ENCODE results near the gene LRP5.
A peak's percentile ranks its signal among the peaks of the same experiment; 100 is the strongest.
"Not testable (repeated sequence)": the region's sequence is repeated elsewhere in the genome, so short reads cannot be mapped to it uniquely, and the experiment has no call there.

Gene LRP5

DNA sequence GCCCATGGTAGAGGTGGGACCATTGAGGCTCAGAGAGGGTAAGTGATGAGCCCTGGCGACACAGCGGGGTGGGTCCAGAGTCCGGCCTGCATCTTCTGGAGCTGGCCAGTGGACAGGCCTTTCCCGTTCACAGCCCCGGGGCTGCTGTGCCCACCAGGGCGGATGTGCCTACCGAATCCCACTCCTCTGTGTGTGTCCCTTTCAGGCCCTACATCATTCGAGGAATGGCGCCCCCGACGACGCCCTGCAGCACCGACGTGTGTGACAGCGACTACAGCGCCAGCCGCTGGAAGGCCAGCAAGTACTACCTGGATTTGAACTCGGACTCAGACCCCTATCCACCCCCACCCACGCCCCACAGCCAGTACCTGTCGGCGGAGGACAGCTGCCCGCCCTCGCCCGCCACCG is 136.2 kb downstream of the LRP5 start:
- DNase-seq (ENCODE audit: low read depth, low spot score) = no peak
- H3K27ac ChIP-seq = no peak overlapping the region

DNA sequence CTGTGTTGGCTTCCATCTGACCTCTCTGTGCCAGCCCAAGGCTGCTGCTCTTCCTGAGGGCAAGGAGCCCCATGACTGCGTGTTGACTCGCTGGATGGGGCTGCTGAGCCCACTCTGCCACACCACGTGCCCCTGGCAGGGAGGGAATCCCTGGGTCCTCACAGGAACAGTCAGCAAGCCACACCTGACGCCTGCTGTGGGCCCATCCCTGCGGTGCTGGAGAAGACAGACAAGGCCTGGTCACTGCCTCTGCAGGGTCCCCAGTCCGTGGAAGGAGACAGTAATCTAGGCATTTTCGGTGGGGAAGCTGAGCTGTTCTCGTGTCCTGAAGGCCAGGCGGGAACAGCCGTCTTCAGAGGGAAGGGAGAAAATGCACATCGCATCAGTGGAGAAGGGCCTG is 137.6 kb downstream of the LRP5 start:
- no peak for DNase-seq (ENCODE audit: low read depth, low spot score)
- H3K27ac ChIP-seq = no peak overlapping the region

DNA sequence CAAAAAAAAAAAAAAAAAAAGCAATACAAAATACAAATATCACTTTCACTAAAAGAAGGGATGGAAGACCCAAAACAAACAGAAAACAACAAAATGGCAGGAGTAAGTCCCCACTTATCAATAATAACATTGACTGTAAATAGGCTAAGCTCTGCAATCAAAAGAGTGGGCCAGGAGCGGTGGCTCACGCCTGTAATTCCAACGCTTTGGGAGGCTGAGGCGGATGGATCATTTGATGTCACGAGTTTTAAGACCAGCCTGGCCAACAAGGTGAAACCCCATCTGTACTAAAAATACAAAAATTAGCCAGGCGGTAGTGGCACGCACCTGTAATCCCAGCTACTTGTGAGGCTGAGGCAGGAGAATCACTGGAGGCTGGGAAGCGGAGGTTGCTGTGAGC is 138.3 kb downstream of the LRP5 start:
- no peak for DNase-seq (ENCODE audit: low read depth, low spot score)
- no peak overlapping the region for H3K27ac ChIP-seq

DNA sequence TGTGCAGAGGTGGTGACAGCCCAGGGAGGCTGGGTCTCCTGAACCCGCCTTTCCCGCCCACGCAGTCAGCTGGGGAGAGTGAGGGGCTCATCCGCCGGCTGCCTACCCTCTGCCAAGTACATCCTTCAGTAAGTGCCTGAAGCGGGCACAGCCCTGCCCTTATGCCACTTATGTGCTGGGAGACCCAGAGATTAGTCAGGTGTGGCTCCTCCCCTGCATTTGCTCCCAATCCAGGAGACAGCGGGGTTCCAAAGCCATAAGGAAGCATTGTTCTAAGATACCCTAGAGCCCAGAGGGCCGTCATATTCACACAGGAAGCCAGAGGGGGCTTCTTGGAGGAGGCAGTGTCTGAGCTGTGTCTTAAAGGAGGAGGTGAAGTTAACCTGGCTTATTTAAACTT is 142.4 kb downstream of the LRP5 start:
- no peak for DNase-seq (ENCODE audit: low read depth, low spot score)
- no peak overlapping the region for H3K27ac ChIP-seq

DNA sequence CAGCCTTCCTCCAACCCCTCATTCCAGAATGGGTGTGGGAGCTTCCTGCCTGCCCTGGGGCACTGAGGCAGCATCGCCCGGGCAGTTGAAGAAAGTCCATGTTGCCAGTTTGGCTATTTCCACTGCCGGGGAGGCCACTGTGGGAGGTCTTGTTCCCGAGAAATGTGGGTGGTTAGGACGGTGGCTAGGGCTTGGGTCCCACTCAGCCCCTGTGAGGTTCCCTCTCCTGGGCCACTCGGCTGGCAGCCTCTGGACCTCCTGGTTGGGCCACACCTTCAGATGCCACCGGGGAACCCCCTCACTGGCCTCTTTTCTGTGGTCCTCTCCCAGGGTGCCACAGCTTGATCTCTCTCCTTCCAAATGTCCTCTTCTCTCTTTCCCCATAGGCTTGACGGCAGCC is 143.1 kb downstream of the LRP5 start:
- no peak for DNase-seq (ENCODE audit: low read depth, low spot score)
- H3K27ac ChIP-seq = no peak overlapping the region

DNA sequence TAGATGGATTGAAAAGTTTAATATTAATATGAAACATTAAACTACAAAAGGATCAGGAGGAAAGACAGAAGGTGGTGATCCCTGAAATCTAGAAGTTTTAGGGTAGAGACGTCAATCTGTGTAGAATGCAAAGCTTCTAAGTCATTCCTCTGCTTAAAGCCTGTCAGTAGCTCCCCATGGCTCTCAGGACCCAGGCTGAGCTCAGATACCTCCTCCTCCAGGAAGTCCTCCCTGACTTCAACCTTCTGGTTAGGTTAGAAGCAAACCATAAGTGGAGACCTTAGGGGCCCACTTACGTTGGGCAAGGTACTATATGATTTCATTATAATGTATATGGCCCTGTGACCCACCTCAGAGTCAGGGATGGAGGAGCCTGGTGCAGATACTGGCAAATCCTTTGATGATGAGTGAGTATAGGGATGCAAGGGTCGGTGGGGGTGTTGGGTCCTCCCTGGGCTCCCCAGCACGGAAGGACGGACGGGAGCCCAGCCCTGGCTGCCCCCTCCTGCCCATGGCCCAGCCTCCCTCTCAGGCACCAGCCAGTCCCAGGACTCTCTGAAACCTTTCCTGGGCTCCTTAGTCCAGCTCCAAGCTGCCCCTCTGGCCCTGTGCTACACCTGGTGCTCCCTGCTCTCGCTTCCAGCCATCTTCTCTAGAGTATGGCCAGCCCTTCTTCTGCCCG is 145.0 kb downstream of the LRP5 start:
- no peak for DNase-seq (ENCODE audit: low read depth, low spot score)
- H3K27ac ChIP-seq = no peak overlapping the region

DNA sequence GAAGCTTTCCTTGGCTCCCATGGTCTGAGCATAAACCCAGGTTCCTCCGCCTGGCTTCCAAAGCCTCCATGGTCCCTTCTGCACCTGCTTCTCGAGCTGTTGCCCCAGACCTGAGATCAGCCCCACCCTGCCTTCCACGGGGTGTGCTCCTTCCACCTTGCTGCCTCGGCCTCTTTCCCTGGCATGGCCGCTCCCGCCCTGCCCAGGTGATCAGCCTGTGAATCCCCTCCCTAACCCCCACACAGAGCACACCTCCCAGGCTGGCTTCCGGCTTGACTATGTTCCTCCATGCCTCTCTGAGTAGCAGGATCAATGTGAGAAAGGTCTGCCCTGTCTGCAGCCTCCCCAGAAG is 145.5 kb downstream of the LRP5 start:
- no peak overlapping the region for H3K27ac ChIP-seq
- DNase-seq (ENCODE audit: low read depth, low spot score) = no peak

DNA sequence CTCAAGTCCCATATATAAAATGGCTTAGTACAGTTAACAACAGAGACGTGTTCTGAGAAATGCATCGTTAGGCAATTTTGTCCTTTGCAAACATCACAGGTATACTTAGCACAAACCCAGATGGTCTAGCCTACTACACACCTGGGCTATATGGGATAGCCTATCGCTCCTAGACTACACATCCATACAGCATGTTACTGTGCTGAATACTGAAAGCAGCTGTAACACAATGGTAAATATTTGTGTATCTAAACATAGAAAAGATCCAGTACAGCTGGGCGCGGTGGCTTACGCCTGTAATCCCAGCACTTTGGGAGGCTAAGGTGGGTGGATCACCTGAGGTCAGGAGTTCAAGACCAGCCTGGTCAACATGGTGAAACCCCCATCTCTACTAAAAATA is 145.9 kb downstream of the LRP5 start:
- not testable (repeated sequence) for DNase-seq (ENCODE audit: low read depth, low spot score); H3K27ac ChIP-seq

DNA sequence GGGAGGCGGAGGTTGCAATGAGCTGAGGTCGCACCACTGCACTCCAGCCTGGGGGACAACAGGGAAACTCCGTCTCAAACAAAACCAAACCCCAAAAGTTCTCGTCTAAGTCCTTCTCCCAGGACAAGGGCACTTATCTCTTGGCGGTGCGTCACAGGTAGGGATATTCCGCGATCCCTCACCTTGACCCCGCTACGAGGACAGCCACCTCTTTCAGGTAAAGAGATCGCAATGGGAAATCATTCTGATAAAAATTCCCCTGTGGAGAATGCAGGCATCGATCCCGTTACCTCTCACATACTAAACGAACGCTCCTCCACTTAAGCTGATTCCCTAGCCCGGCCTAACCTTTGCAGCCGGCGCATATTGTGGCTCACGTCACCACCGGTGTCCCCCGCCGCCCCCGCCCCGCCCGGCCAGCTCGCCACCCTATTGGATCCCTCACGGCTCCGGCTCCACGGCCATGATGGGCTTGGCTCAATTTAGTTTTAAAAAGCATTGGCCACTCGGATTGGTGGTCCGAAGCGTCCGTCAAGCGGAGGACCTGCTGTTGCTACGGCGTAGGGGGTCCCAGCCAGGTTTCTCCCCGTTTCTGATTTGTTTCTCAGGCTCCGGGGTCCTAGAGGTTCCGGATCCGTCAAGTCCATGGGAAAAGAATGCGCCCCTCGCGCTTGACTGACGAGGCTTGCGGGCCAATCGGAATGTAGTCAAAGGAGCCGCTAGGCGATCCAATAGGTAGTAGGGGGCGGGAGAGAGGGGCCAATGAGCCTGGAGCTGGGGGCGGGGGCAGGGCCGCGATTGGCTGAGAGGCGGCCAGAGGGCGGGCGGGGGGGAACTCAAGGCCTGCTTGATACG is 147.7 kb downstream of the LRP5 start:
- peak; percentile 91 for DNase-seq (ENCODE audit: low read depth, low spot score)
- peak overlapping the region; percentile 77 for H3K27ac ChIP-seq

DNA sequence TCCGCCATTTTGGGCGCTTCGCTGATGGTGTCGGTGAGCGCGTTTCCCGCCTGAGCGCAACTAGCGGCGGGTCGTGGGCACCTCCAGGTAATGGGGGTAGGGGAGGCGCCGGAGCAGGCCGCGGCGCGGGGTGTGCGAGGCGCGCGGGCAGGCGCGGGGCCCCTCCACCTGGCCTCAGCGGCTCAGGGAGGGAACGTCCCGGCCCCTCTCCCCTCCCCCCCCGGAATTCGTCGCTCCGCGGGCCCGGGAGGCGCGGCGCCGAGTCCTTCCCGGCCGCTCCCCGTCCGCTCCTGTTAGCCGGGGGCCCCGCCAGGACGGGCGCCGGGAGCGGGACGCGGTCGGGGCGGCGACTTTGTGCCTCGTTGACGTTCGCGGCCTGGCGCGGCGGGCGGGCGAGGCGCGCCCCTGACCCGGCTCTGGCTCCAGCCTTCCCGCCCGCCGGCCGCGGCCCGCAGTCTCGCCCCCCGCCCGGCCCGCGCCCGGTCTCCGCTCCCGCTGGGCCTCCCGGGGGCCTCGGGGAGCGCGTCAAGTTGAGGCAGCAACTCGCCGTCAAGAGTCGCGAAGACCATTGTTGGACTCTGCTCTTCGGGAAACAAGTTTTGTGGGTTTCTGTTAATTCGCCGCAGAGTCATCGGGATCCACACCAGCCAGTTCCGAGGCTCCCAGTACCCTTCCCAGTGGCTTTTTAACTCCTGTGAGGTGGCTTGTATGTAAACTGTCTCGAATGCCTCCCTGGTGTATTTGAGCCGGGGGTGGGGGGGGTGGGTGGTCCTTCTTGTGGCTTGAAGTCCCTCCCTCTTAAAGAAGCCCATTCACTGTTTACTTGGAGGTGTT is 148.6 kb downstream of the LRP5 start, which contains the start of gene PPP6R3:
Gene PPP6R3, plus strand, starts transcription at position 12 of the 834 bp plus-strand sequence. CDS start 76,913 bp downstream, outside the sequence.
- peak within 1 kb of the TSS; percentile 77 for H3K27ac ChIP-seq
- no peak for DNase-seq (ENCODE audit: low read depth, low spot score)

DNA sequence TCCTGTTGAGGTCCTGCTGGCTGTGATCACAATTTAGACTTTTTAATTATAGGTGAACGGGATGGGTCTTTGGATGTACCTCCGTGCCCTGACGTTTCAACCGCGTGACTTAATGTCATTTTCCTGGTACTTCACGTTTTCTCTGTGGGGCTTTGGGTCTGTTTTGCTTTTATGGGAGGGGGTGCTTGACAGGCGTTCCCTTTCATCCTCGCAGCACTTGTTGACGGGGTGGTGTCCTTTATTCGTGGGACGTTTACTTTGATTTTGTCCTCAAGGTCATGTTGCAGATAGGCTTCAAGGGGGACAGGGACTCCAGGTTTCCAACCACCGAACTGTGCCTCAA is 149.2 kb downstream of the LRP5 start:
- H3K27ac ChIP-seq = peak overlapping the region; percentile 77

DNA sequence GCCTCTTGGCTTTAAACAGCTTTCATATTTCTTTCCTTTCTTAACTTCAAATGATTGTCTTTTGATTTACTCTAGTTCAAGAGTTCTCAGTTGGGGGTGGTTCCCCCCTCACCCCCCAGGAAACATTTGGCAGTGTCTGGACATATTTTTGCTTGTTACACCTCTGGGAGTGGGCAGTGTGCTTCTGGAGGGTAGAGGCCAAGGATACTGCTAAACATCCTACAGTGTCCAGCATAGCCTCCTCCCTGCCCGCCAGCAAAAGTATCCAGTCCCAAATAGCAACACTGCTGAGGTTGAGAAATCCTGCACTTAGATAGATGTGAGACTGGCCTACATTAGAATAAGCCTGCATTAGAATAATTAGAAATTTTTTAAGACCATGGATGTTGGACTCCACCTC is 151.3 kb downstream of the LRP5 start:
- no peak overlapping the region for H3K27ac ChIP-seq
- DNase-seq (ENCODE audit: low read depth, low spot score) = no peak

More for the DNA sequence above, 149.2 kb downstream of the LRP5 start:
- DNase-seq (ENCODE audit: low read depth, low spot score) = no peak

DNA sequence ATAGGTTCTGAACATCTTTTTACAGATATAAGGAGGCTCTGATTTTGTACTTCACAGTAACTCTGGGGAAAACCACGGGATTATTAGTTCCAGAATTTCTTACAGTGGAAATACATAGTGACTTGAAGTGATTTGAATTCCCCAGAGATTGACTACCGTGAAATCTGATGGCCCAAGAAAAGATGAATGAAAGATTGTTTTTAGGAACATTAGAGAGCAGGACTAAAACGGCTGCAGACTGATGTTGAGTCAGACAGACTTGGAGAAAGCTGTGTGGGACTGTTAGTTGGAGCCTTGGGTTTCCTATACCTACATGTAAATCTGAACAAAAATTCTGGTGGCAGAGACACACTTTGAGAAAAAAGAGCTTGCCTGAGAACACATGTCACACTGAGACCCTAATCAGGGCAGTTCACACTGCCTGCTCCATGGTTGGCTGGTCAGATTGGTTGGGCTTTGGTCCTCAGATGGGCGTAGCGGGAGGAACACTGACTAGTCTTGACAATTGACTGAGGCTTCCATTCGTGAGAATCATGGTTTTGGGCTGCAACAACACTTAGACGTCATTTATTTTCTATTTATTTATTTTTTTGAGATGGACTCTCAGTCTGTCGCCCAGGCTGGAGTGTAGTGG is 154.9 kb downstream of the LRP5 start:
- H3K27ac ChIP-seq = no peak overlapping the region
- no peak for DNase-seq (ENCODE audit: low read depth, low spot score)

DNA sequence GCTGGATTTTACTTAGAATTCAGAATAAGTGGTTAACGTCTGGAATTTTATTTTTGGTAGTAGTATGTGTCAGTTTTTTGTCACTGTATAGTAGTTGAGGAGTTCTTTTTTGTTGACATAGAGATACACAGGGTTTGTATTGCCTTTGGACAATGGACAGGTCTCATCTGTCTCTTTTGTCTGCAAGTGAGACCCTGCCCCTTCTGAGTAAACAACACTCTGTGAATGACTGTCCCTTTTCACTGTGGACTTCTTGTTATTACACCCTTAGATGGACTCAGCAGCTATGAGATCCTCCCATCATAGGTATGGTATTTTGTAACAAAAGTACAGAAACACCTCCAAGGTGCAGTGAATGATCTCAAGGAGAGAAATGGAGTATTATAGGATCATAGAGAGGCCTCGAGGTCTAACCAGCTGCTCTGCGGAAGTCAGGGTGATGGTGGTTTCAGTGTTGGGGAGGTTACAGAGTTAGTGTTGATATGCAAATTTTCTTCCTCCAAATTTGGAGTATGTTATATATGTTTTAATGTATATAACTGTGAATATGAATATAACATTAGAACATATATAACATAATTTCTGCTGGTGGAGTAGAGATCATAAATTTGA is 155.9 kb downstream of the LRP5 start:
- no peak overlapping the region for H3K27ac ChIP-seq
- no peak for DNase-seq (ENCODE audit: low read depth, low spot score)

DNA sequence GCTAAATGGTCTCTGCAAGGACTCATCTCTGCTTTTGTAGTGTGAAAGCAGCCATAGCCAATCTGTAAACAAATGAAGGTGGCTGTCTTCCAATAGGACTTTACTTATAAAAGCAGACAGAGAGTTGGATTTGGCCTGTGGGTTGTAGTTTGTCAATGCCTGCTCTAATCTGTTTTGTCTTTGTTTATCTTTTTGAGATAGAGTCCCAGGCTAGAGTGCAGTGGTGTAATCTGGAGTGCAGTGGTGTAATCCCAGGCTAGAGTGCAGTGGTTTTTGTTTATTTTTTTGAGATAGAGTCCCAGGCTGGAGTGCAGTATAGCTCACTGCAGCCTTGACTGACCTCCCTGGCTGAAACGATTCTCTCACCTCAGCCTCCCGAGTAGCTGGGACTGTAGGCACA is 156.7 kb downstream of the LRP5 start:
- no peak overlapping the region for H3K27ac ChIP-seq
- DNase-seq (ENCODE audit: low read depth, low spot score) = no peak

DNA sequence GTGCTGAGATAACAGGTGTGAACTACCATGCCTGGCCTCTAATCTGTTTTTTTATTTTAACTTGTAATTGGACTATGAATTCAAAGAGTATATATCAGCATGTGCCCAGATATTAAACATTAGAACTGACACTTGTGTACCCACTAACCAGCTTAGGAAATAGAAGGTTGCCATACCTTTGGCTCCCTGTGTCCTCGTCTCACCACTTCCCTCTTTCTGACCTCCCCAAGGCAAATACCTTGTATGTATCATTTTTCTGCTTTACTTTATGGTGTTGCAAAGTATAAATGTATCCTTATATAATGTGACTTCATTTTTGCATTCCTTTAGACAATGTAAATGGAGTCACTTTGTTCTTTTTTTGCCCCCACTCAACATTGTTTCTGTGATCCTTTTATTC is 157.3 kb downstream of the LRP5 start:
- no peak overlapping the region for H3K27ac ChIP-seq
- no peak for DNase-seq (ENCODE audit: low read depth, low spot score)

DNA sequence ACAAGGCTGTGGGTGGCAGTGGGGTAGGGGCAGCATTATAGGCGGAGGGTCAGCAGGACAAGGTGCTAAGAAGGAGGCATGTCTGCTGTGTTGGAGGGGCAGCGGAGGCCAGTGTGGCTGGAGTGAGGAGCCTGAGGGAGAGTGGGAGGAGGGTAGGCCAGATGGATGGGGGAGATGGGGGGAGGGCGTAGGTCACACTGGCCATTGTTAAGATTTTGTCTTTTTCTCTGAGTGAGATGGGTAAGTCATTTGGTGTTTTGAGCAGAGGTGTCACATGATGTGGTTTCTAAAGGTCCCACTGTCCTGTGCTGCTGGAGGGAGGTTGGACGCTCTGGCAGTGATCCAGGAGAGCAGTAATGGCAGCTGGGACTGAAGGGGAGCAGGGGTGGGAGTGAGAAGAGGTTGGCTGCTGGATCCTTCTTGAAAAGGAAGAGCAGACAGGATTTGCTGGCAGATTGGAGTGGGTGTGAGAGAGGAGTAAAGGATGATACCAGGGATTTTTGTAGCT is 158.0 kb downstream of the LRP5 start:
- no peak overlapping the region for H3K27ac ChIP-seq

DNA sequence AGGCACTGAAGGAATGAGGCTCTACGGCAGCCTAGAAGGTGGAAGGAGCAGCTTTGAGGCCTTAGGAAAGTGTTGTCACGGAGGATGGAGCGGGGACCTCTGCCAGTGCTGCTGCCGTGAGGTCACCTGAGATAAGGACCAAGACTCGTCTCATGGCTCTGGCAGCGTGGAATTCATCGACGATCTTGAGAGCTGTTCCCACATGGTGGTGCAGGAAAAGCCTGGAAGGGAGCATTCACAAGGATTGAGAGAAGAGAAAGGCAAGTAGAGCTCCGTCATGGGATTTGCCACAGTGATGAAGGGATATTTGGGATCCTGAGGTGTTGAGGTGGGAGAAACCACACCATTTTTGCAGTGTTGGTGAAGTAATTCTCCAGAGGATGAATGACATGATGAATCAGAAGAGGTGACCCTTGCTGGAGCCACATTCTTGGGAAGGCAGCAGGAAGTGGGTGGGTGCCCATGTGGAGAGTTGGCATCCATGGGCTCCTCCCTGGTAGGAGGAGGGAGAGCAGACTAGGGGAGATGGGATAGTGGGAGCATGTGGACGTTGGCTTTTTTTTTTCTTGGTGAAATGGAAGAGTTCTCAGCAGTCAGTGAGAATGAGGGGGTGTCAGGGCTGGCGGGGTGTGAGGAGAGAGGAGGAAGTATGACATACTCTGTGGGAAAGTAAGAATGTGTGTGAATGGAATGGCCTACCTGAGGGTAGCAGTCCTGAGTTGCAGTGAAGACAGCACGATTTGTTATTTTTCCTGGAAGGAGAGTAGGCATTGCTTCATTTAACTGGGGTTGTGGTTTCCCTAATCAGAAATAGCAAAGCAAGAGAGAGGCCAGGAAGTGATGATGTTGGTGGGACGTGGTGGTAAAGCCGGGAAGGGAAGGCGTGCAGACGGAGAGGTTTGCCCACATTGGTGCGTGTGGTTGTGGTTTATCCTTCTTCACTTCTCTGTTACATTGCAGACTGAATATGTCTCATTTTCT is 159.3 kb downstream of the LRP5 start:
- H3K27ac ChIP-seq = peak overlapping the region; percentile 32
- no peak for DNase-seq (ENCODE audit: low read depth, low spot score)

More for the DNA sequence above, 158.0 kb downstream of the LRP5 start:
- DNase-seq (ENCODE audit: low read depth, low spot score) = no peak

DNA sequence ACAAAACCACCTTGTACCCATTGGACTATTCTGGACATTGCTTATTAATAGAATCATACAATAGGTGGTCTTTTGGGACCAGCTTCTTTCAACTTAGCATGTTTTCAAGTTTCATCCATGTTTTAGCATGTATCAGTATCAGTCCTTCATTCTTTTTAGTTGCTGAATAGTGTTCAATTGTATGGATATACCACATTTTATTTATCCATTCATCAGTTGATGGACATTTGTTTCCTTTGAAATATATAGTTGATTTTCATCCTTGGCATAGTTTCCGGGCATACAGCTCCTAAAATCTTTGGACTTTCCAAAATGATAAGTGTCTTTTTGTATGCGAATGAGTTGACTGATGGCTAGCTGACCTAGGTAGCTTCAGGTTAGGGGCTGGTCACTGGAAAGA is 160.4 kb downstream of the LRP5 start:
- no peak overlapping the region for H3K27ac ChIP-seq
- DNase-seq (ENCODE audit: low read depth, low spot score) = no peak

Data from epithelial cell of prostate (primary cell).